Measurements from ENCODE around the gene CHRNB4. TPM values are rescaled to one million over a fixed set of nuclear protein-coding genes. Genes with fewer than 3 reads are reported as not detected.

The CHRNB4 gene
- total RNA-seq, 4 donors from 2014 or later, result 0.27 to 0.32 TPM; not detected in 2

DNA sequence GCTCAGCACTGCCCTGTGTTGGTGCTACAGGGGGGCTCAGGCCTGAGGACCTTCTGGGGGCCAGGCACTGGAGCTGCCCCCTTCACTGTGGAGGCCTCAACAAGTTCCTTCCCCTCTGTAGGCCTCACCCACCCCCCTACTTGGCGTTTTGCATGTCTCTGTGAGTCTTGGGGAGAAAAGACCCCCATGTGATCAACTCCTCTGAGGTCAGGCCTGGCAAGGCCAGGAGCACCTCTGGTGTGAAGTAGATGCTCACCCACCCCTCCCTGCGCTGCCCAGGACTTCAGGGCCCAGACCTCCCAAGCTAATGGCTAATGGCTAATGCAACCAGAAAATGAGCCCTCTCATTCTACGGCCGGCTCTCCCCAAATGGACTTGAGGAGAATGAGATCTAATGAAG, 34.2 kb upstream of the CHRNB4 start:
- no peaks in the 10 kb centered on the region for H3K36me3 ChIP-seq
- in situ Hi-C loops (cut with MboI; ENCODE audit: low pct_ligation_motif_present in 1 of 4, low pct_unique_long_range_greater_than_20kb in 1 of 4, low sequenced_read_pairs in 3 of 4), result no loop called here
- H3K27ac ChIP-seq, result no peak overlapping the region
- H3K4me1 ChIP-seq, result no peaks in the 10 kb centered on the region
- no peaks in the 10 kb centered on the region for H3K27me3 ChIP-seq
- intact Hi-C loops (cut with DNase I; ENCODE audit: low total_unique reads), result no loop called here
- no peaks in the 10 kb centered on the region for H3K9me3 ChIP-seq
- TF ChIP-seq POLR2AphosphoS5 (IDR thresholded peaks at IDR 0.05), result no peak
- no peak for TF ChIP-seq POLR2A (IDR thresholded peaks at IDR 0.05)
- TF ChIP-seq, protein P1, sequence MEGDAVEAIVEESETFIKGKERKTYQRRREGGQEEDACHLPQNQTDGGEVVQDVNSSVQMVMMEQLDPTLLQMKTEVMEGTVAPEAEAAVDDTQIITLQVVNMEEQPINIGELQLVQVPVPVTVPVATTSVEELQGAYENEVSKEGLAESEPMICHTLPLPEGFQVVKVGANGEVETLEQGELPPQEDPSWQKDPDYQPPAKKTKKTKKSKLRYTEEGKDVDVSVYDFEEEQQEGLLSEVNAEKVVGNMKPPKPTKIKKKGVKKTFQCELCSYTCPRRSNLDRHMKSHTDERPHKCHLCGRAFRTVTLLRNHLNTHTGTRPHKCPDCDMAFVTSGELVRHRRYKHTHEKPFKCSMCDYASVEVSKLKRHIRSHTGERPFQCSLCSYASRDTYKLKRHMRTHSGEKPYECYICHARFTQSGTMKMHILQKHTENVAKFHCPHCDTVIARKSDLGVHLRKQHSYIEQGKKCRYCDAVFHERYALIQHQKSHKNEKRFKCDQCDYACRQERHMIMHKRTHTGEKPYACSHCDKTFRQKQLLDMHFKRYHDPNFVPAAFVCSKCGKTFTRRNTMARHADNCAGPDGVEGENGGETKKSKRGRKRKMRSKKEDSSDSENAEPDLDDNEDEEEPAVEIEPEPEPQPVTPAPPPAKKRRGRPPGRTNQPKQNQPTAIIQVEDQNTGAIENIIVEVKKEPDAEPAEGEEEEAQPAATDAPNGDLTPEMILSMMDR (IDR thresholded peaks at IDR 0.05), result no peak
- TF ChIP-seq EP300 (IDR thresholded peaks at IDR 0.05; ENCODE audit: low read depth), result no peak
- H3K4me3 ChIP-seq, result no peak overlapping the region
- DNase-seq, result no peak
- WGBS, 2 donors (ENCODE audit: low coverage in 1 of 2), result 83% methylated on average over 3 of the region's 4 CpGs; no CpG with 5 or more reads in 1 of the 2 donors

DNA sequence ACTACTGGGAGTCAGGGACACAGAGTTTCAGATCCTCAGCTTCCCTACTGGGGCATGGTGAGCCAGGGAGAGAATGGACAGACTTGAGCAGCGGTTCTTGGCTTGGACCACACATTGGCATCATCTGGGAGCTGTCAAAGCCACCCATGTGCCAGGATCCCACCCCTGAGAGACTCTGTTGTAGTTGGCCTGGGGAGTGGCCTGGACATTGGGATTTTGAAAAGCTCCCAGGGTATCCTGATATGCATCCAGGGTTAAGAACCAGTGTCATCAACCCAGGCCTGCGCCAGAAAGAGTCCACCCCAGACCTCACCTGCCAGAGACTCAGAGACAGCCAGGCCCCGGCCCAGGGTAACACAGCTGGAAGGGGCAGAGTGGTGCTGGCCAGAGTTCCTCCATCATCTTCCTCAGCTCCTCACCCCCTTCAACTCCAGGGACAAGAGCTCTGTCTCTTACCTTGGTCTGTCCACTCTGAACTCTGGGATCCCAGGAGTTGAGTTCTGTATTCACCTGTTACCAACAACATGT, 33.0 kb upstream of the CHRNB4 start:
- in situ Hi-C loops (cut with MboI; ENCODE audit: low pct_ligation_motif_present in 1 of 4, low pct_unique_long_range_greater_than_20kb in 1 of 4, low sequenced_read_pairs in 3 of 4) (no loop called here), intact Hi-C loops (cut with DNase I; ENCODE audit: low total_unique reads) (no loop called here)
- H3K27ac ChIP-seq, result no peak overlapping the region
- WGBS, 2 donors (ENCODE audit: low coverage in 1 of 2), result 82% methylated on average over 3 of the region's 3 CpGs; no CpG with 5 or more reads in 1 of the 2 donors
- no peak for TF ChIP-seq POLR2AphosphoS5 (IDR thresholded peaks at IDR 0.05)
- TF ChIP-seq POLR2A (IDR thresholded peaks at IDR 0.05), result no peak
- no peak for TF ChIP-seq EP300 (IDR thresholded peaks at IDR 0.05; ENCODE audit: low read depth)
- TF ChIP-seq, protein P1 (IDR thresholded peaks at IDR 0.05), result no peak
- no peaks in the 10 kb centered on the region for H3K9me3 ChIP-seq
- H3K36me3 ChIP-seq, result no peaks in the 10 kb centered on the region
- no peak for DNase-seq
- H3K27me3 ChIP-seq, result no peaks in the 10 kb centered on the region
- H3K4me3 ChIP-seq, result no peak overlapping the region
- H3K4me1 ChIP-seq, result no peaks in the 10 kb centered on the region

DNA sequence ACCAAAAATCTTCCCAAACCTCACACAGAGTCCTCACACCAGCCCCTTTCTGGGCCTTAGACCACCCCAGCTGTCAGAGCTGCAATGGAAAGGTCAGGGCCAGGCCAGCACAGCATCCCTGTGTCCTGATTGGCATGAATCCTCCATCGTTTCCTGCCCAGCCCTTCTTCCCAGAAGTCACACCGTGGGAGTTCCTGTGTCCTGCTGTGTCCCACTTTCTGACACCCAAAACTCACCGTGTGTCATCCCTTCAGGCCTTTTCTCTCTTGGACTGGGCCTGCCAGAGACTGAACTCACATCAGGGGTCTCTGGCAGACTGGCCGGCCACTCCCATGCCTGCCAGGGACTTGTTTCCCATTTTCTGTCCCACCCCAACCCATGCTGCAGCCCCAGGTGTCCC, 32.5 kb upstream of the CHRNB4 start:
- Histone ChIP-seq H3K36me3 (no peaks in the 10 kb centered on the region), H3K9me3 (no peaks in the 10 kb centered on the region), H3K4me1 (no peaks in the 10 kb centered on the region), H3K27me3 (no peaks in the 10 kb centered on the region), H3K27ac (no peak overlapping the region), H3K4me3 (no peak overlapping the region)
- in situ Hi-C loops (cut with MboI; ENCODE audit: low pct_ligation_motif_present in 1 of 4, low pct_unique_long_range_greater_than_20kb in 1 of 4, low sequenced_read_pairs in 3 of 4) (no loop called here), intact Hi-C loops (cut with DNase I; ENCODE audit: low total_unique reads) (no loop called here)
- no peak for DNase-seq
- TF ChIP-seq, protein P1 (IDR thresholded peaks at IDR 0.05), result no peak
- no peak for TF ChIP-seq POLR2A (IDR thresholded peaks at IDR 0.05)
- TF ChIP-seq EP300 (IDR thresholded peaks at IDR 0.05; ENCODE audit: low read depth), result no peak
- TF ChIP-seq POLR2AphosphoS5 (IDR thresholded peaks at IDR 0.05), result no peak
- 68% methylated on average over 4 of the region's 4 CpGs; no CpG with 5 or more reads in 1 of the 2 donors for WGBS, 2 donors (ENCODE audit: low coverage in 1 of 2)

DNA sequence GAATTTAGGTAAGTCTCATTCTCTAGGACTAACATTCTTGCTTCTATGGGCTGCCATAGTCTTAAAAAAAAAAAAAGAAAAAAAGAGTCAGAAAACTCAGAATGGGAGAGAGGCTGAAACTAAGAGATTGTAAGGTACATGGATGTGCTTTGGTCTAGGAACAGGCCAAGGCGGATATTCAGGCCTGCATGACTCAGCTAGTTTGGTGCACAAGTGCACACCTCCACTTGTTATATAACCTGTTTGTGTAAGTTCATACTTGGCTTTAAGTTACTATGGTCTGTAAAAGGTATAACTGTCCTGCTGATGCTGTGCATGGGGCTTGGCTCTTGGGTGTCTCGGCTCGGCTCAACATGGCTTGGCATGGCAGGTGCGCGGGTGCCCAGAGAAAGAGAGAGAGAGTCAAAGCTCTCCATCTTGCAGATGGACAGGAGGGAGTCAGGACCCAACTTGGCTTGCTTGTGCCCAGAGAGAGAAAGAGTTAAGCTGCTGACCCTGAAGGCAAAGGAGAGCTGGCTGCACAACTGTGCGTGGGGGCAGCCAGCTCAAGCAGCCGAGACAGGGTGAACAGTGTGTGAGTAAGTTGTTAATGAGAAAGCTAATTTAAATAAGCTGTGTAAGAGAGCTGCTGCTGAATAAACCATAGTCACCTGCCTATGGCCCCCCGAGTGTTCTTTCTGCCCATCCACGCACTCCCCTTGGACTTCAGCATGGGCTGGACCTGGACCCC, 31.4 kb upstream of the CHRNB4 start:
- Histone ChIP-seq H3K9me3 (no peaks in the 10 kb centered on the region), H3K4me3 (no peak overlapping the region), H3K4me1 (no peaks in the 10 kb centered on the region), H3K27ac (no peak overlapping the region), H3K27me3 (no peaks in the 10 kb centered on the region), H3K36me3 (no peaks in the 10 kb centered on the region)
- TF ChIP-seq POLR2AphosphoS5 (IDR thresholded peaks at IDR 0.05), result no peak
- 90 to 92% methylated on average over 2 to 9 of the region's 9 CpGs for WGBS, 2 donors (ENCODE audit: low coverage in 1 of 2)
- no peak for DNase-seq
- intact Hi-C loops (cut with DNase I; ENCODE audit: low total_unique reads) (no loop called here), in situ Hi-C loops (cut with MboI; ENCODE audit: low pct_ligation_motif_present in 1 of 4, low pct_unique_long_range_greater_than_20kb in 1 of 4, low sequenced_read_pairs in 3 of 4) (no loop called here)
